GM18526 (cell line): ENCODE measurements around the gene MED29.

Experiments used
- POLR2A ChIP-seq: IDR thresholded peaks from 3 replicates; pipeline ENCODE4 v1.6.1; 2011; ENCODE audit not compliant: insufficient read length; ENCODE audit errors: extremely low read depth

Gene MED29

DNA sequence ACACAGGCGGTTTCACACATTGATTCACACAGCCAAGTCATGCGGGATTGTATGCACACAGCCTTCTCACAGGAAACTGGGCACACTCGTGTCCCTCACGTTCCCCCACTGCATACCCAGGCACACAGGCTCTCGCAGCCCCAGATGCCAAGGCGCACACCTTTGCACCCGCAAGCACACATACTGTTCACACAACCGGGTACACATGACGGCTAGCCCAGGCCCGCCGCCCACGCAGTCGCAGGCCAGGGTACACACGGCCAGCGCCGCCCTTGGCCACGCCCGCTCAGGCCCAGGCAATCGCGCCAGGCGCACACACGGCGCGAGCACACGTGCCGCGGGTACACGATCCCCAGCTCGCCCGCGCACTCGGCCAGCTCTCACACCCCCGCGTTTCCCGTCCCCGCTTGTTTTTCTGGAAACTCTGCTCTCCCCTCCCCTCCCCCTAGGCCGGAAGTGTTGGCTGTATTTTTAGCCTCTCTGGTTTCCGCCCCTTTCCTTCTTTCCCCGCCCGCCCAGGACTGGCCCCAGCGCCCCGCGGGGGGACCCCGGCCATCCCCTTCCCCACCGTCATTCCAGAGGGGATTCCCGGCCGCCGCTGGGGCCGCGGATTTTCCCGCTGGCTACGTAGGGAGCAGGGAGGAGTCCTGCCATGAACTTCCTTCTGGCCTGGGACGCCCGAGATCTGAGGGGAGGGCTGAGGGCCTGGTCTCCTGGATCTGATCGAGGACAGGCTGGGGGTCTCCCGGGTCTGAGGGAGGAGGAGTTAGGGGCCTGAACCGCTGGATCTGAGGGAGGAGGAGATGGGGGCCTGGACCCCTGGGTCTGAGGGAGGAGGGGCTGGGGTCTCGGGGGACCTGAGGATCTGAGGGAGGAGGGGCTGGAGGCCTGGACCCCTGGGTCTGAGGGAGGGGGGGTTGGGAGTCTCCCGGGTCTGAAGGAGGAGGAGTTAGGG lies 11.4 kb downstream of the MED29 start:
- peak; percentile 60 for TF ChIP-seq POLR2A

- TF ChIP-seq POLR2A = peak; percentile 53
These were observed 12.4 kb downstream of the MED29 start for GRCh38 chr19:39403331-39404312.

DNA sequence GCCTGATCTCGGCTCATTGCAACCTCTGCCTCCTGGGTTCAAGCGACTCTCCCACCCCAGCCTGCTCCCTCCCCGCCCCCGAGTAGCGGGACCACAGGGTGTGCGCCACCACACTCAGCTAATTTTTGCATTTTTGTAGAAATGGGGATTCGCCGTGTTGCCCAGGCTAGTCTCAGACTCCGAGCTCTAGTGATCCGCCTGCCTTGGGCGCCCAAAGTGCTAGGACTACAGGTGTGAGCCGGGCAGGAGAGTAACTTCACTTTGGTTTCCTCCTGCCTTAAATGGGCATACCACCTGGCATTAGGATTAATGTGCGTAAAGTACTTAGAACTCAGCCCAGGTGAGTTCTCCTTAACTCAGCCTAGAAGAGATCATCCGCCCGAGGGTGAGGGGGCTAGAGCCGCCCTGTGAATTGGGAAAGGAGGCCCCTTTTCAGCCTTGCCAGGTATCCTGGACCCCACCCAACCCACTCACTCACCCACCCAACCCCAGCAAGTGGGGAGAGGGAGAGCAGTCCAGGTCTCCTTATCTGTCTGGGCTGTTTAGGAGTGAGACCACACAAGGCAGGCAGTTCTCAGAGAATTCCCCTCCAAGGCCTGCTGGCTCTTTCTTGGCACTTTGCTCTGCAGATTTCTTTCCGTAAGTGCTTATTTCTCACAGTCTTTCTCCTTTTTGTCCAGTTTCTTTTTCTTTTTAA lies 14.2 kb downstream of the MED29 start:
- peak; percentile 10 for TF ChIP-seq POLR2A

GRCh38 chr19:39405958-39406655 lies 14.9 kb downstream of the MED29 start:
- TF ChIP-seq POLR2A = no peak

DNA sequence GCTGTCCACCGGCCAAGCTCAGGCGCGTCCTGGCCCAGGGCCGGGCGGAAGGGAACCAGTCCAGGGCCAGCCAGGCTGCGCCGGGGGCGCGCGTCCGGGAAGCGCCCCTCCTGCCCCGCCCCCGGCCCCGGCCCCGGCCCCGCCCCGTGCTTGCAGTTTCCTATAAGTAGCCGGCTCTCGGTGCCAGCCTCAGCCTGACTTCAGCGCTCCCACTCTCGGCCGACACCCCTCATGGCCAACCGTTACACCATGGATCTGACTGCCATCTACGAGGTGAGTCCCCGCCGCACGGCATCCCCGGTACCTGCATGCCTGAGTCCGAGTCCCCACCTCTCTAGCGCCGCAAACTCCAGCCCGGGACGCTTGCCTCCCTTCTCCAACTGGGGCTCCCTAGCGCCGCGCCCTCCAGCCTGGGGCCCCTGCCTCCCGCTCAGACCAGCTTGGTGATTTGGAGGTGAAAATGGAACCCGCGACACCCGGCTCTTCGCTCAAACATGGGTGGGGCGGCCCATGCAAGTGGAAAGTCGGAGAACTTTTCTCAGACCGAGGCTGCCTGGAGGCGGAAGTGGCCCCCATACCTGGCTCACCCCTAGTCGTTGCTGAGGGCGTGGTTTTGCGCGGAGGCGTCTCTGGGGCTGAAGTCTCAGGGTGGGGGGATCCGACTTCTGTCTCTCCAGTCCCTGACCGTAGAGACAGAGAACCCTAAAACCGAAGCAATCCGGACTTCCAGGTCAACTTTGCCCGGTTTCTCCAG lies 15.7 kb downstream of the MED29 start, which contains the start of gene ZFP36:
Gene ZFP36, plus strand, starts transcription at position 192 of the 754 bp plus-strand sequence. Its CDS starts 58 bp downstream, at position 250.
- peak; percentile 100 for TF ChIP-seq POLR2A

GRCh38 chr19:39407410-39407659 lies 16.2 kb downstream of the MED29 start:
- TF ChIP-seq POLR2A = no peak

DNA sequence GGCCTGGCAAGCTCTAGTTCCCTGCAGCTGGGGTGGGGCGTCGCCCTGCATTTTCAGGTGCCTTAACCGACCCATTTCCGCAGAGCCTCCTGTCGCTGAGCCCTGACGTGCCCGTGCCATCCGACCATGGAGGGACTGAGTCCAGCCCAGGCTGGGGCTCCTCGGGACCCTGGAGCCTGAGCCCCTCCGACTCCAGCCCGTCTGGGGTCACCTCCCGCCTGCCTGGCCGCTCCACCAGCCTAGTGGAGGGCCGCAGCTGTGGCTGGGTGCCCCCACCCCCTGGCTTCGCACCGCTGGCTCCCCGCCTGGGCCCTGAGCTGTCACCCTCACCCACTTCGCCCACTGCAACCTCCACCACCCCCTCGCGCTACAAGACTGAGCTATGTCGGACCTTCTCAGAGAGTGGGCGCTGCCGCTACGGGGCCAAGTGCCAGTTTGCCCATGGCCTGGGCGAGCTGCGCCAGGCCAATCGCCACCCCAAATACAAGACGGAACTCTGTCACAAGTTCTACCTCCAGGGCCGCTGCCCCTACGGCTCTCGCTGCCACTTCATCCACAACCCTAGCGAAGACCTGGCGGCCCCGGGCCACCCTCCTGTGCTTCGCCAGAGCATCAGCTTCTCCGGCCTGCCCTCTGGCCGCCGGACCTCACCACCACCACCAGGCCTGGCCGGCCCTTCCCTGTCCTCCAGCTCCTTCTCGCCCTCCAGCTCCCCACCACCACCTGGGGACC lies 16.6 kb downstream of the MED29 start:
- TF ChIP-seq POLR2A = peak; percentile 32

GRCh38 chr19:39408392-39409207 lies 17.4 kb downstream of the MED29 start:
- TF ChIP-seq POLR2A = no peak

- TF ChIP-seq POLR2A = peak; percentile 87
These were observed 18.2 kb downstream of the MED29 start for GRCh38 chr19:39409208-39410016.

- peak; percentile 32 for TF ChIP-seq POLR2A
These were observed 19.0 kb downstream of the MED29 start for GRCh38 chr19:39410017-39410830.

- no peak for TF ChIP-seq POLR2A
These were observed 19.6 kb downstream of the MED29 start for GRCh38 chr19:39410831-39411080.
